A673 (cell line): ENCODE results near the gene PODNL1. TPM values are rescaled to one million over a fixed set of nuclear protein-coding genes. Genes with fewer than 3 reads are reported as not detected.

ENCODE experiments used
- BruUV-seq: library from RNA; stranded (reverse); fragments of 400-500 nt; replicated peaks from 2 replicates; lab custom pipeline; 2021; lab: Mats Ljungman, UMichigan
- CTCF ChIA-PET: fragments of 300-600 bp; sonication (Branson Sonifier 250); formaldehyde crosslinking; loops from one replicate; lab custom pipeline; 2022; ENCODE audit warnings: antibody characterized with exemption; lab: Charles Lee
- POLR2A ChIA-PET: fragments of 300-600 bp; sonication (Branson Sonifier 250); formaldehyde crosslinking; loops from one replicate; lab custom pipeline; 2022; ENCODE audit warnings: antibody characterized with exemption; ENCODE audit not compliant: low non-redundant PET; lab: Charles Lee
- DNase-seq: peaks from one replicate; pipeline ENCODE4 v3.0.0-alpha.2; 2015; ENCODE audit warnings: low spot score
- H3K27ac ChIP-seq: fragments of 200-600 bp; sonication (generic); 2 replicates; pipeline ENCODE4 v1.5.1; 2016; ENCODE audit warnings: mixed run types, low read depth, mild to moderate bottlenecking, mixed read lengths, antibody characterized with exemption, low read length; ENCODE audit not compliant: poor library complexity, severe bottlenecking
- H3K27me3 ChIP-seq: fragments of 200-600 bp; sonication (generic); replicated peaks from 2 replicates; pipeline ENCODE4 v1.6.1; 2017; ENCODE audit warnings: mixed run types, low read depth, mild to moderate bottlenecking, mixed read lengths, antibody characterized with exemption, low read length; ENCODE audit not compliant: insufficient read depth, poor library complexity
- H3K36me3 ChIP-seq: fragments of 200-600 bp; sonication (generic); 2 replicates; pipeline ENCODE4 v1.6.1; 2016; ENCODE audit warnings: mixed run types, mild to moderate bottlenecking, mixed read lengths, antibody characterized with exemption, low read length; ENCODE audit not compliant: insufficient read depth, poor library complexity, severe bottlenecking
- H3K4me1 ChIP-seq: fragments of 200-600 bp; sonication (generic); 2 replicates; pipeline ENCODE4 v1.6.1; 2017; ENCODE audit warnings: mixed run types, mild to moderate bottlenecking, mixed read lengths, antibody characterized with exemption, low read length; ENCODE audit not compliant: insufficient read depth, poor library complexity, severe bottlenecking
- H3K4me3 ChIP-seq: fragments of 200-600 bp; sonication (generic); 2 replicates; pipeline ENCODE4 v1.5.1; 2016; ENCODE audit warnings: low read depth, mixed run types, mild to moderate bottlenecking, mixed read lengths, low read length; ENCODE audit not compliant: poor library complexity, severe bottlenecking
- H3K9me3 ChIP-seq: fragments of 200-600 bp; sonication (generic); 2 replicates; pipeline ENCODE4 v1.6.1; 2016; ENCODE audit warnings: mixed run types, low read depth, mild to moderate bottlenecking, mixed read lengths, antibody characterized with exemption, low read length; ENCODE audit not compliant: poor library complexity, severe bottlenecking
- EZH2 ChIP-seq: fragments of 200-600 bp; sonication (generic); IDR thresholded peaks from 2 replicates; pipeline ENCODE4 v1.6.1; 2017; ENCODE audit warnings: borderline replicate concordance, low read depth, mild to moderate bottlenecking, mixed read lengths, antibody characterized with exemption, low read length; ENCODE audit not compliant: poor library complexity, severe bottlenecking
- intact Hi-C: fragments of 100-400 bp; cut with micrococcal nuclease; formaldehyde crosslinking; loops from one replicate; pipeline ENCODE4 v1.10.0; 2022; ENCODE audit not compliant: unreplicated experiment
- total RNA-seq: library from RNA; stranded (reverse); gene quantifications from 2 replicates; pipeline ENCODE4 v1.2.3, GENCODE V29; 2021
- TF ChIP-seq, protein P1 (sequence below): fragments of 300-800, 200-600 bp; sonication (generic); conservative IDR thresholded peaks from 2 replicates; pipeline ENCODE4 v1.5.1; 2017; ENCODE audit warnings: low read depth, mild to moderate bottlenecking, antibody characterized with exemption, low read length, moderate library complexity, mixed read lengths

The PODNL1 gene
- total RNA-seq, 1 experiment from 2014 or later: not detected

DNA sequence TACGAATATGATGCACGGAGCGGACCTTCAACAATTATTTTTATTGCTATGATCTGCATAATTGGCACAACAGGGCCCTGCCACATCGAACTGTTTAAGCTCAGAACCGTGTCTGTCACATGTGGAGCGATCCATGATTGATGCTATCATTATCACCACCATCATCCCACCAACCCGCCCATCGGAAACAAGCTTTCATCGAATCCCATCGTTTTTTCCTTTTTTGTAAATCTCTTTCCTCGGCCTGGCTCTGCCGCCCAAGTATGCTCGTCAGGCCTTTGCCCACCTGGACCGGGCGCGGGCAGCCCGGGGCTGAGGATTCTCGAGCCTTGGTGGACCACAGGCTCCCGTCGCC, 13.6 kb upstream of the PODNL1 start:
- Histone ChIP-seq H3K9me3 (no peaks in the 10 kb centered on the region), H3K27ac (no peak overlapping the region), H3K27me3 (no peaks in the 10 kb centered on the region), H3K4me3 (peak overlapping the region; percentile 71), H3K36me3 (peaks cover 18% of the 10 kb centered on the region), H3K4me1 (peaks cover 14% of the 10 kb centered on the region)
- TF ChIP-seq, protein P1, sequence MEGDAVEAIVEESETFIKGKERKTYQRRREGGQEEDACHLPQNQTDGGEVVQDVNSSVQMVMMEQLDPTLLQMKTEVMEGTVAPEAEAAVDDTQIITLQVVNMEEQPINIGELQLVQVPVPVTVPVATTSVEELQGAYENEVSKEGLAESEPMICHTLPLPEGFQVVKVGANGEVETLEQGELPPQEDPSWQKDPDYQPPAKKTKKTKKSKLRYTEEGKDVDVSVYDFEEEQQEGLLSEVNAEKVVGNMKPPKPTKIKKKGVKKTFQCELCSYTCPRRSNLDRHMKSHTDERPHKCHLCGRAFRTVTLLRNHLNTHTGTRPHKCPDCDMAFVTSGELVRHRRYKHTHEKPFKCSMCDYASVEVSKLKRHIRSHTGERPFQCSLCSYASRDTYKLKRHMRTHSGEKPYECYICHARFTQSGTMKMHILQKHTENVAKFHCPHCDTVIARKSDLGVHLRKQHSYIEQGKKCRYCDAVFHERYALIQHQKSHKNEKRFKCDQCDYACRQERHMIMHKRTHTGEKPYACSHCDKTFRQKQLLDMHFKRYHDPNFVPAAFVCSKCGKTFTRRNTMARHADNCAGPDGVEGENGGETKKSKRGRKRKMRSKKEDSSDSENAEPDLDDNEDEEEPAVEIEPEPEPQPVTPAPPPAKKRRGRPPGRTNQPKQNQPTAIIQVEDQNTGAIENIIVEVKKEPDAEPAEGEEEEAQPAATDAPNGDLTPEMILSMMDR: no peak
- TF ChIP-seq EZH2: no peak
- DNase-seq: no peak
- BruUV-seq: no TSS peak
- intact Hi-C loops: no loop called here
- CTCF ChIA-PET: interaction anchor here (0.7 kb wide), 1 partner anchor 89 kb away, joined by 6 read pairs; no protein-coding TSS in a partner anchor
- POLR2A ChIA-PET: no interaction called here

DNA sequence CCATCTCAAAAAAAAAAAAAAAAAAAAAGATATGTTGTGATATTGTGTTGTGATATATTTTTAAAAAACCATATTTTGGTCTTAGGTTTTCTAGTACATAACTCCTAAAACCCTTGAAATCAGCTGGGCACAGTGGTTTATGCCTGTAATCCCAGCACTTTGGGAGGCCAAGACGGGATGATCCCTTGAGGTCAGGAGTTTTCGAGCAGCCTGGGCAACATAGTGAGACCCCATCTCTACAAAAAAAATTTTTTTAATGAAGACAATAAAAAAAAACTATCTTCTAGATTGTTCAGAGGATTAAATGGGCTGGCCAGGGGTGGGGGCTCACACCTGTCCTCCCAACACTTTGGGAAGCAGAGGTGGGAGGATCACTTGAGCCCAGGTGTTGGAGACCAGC, 12.8 kb upstream of the PODNL1 start:
- POLR2A ChIA-PET: no interaction called here

DNA sequence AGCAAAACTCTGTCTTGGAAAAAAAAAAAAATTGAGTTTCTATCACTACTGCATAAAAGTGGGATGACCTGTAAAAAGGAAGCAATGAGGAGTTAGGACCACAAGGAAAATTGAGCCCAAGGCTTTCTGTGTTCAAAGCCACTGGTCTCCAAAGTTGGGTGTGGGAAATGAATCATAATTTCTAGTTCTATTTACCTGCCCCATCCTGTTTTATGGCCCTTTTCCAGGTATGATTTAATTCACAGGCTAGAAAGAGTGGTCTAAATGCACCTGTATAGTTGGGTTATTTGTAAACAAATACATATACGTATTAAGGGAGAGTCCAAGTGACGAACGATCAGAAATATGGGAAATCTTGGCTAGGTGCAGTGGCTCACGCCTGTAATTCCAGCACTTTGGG, 8.2 kb upstream of the PODNL1 start:
- H3K27ac ChIP-seq: no peak overlapping the region
- no peaks in the 10 kb centered on the region for H3K9me3 ChIP-seq
- no peaks in the 10 kb centered on the region for H3K36me3 ChIP-seq
- no TSS peak for BruUV-seq
- intact Hi-C loops: no loop called here
- POLR2A ChIA-PET: no interaction called here
- no peak for TF ChIP-seq EZH2
- TF ChIP-seq, protein P1: no peak
- H3K27me3 ChIP-seq: no peaks in the 10 kb centered on the region
- CTCF ChIA-PET: no interaction called here
- H3K4me3 ChIP-seq: no peak overlapping the region
- DNase-seq: no peak
- H3K4me1 ChIP-seq: no peaks in the 10 kb centered on the region

More for the DNA sequence above, 12.8 kb upstream of the PODNL1 start:
- no peak overlapping the region for H3K4me3 ChIP-seq
- CTCF ChIA-PET: no interaction called here
- no peaks in the 10 kb centered on the region for H3K9me3 ChIP-seq
- peaks cover 14% of the 10 kb centered on the region for H3K4me1 ChIP-seq
- intact Hi-C loops: no loop called here
- H3K36me3 ChIP-seq: peaks cover 11% of the 10 kb centered on the region
- no peak for DNase-seq
- H3K27me3 ChIP-seq: no peaks in the 10 kb centered on the region
- no peak overlapping the region for H3K27ac ChIP-seq
- no TSS peak for BruUV-seq
- TF ChIP-seq, protein P1: no peak
- no peak for TF ChIP-seq EZH2
